ENCODE measurements around the gene NFKBIE.

NFKBIE gene

GRCh38 chr6:44272529-44272928 is 7.2 kb upstream of the NFKBIE start:
- DNase-seq: no peak

GRCh38 chr6:44271914-44272313 is 6.6 kb upstream of the NFKBIE start:
- DNase-seq: no peak

GRCh38 chr6:44271406-44271723 is 6.0 kb upstream of the NFKBIE start:
- DNase-seq: no peak

- DNase-seq: no peak
These were observed 5.4 kb upstream of the NFKBIE start for GRCh38 chr6:44270526-44271405.

- no peak for DNase-seq
These were observed 4.7 kb upstream of the NFKBIE start, which contains the start of gene TMEM151B for GRCh38 chr6:44269921-44270525. Gene TMEM151B, plus strand, starts transcription at chr6:44270450. Its CDS starts 293 bp downstream, at chr6:44270743.

GRCh38 chr6:44269178-44269920 is 4.0 kb upstream of the NFKBIE start:
- no peak for DNase-seq

GRCh38 chr6:44268095-44268628 is 2.8 kb upstream of the NFKBIE start:
- DNase-seq: no peak

GRCh38 chr6:44267252-44267651 is 1.9 kb upstream of the NFKBIE start:
- DNase-seq: no peak

- no peak for DNase-seq
These were observed 996 bp upstream of the NFKBIE start for GRCh38 chr6:44266347-44266746.

- no peak for DNase-seq
These were observed 427 bp upstream of the NFKBIE start for GRCh38 chr6:44265722-44266233.

- DNase-seq: no peak
These were observed 971 bp downstream of the NFKBIE start for GRCh38 chr6:44264154-44265006.

- no peak for DNase-seq
These were observed 1.8 kb downstream of the NFKBIE start for GRCh38 chr6:44263354-44264100.

- DNase-seq: no peak
These were observed 2.6 kb downstream of the NFKBIE start for GRCh38 chr6:44262467-44263353.

GRCh38 chr6:44261581-44261980 is 3.8 kb downstream of the NFKBIE start:
- no peak for DNase-seq

GRCh38 chr6:44260451-44261297 is 4.7 kb downstream of the NFKBIE start:
- no peak for DNase-seq

GRCh38 chr6:44260011-44260410 is 5.3 kb downstream of the NFKBIE start:
- DNase-seq: no peak

- DNase-seq: no peak
These were observed 6.4 kb downstream of the NFKBIE start for GRCh38 chr6:44258921-44259320.

GRCh38 chr6:44258325-44258863 is 7.0 kb downstream of the NFKBIE start:
- DNase-seq: no peak

- no peak for DNase-seq
These were observed 7.5 kb downstream of the NFKBIE start for GRCh38 chr6:44257753-44258324.

Data from HCEC 1CT (cell line).